Sigmoid colon (tissue), 7 donors: ENCODE results near the gene DNAJB14. TPM values are rescaled to one million over a fixed set of nuclear protein-coding genes. Genes with fewer than 3 reads are reported as not detected.

ENCODE experiments used
- DNase-seq: peaks from one replicate; pipeline ENCODE4 v3.0.0-alpha.2; 2019
- H3K27ac ChIP-seq, 4 donors: fragments of 200-600 bp; sonication (generic); one replicate each; pipeline ENCODE4 v1.5.1; 2016 to 2019; ENCODE audit warnings: mild to moderate bottlenecking in 1 of 4
- H3K27me3 ChIP-seq, 3 donors: fragments of 200-600 bp; sonication (generic); one replicate each; pipeline ENCODE4 v1.5.1; 2019; ENCODE audit warnings: mild to moderate bottlenecking in 1 of 3
- H3K36me3 ChIP-seq, 4 donors: fragments of 200-600 bp; sonication (generic); one replicate each; pipeline ENCODE4 v1.5.1; 2016 to 2019
- H3K4me1 ChIP-seq, 4 donors: fragments of 200-600 bp; sonication (generic); one replicate each; pipeline ENCODE4 v1.5.1; 2017 to 2019
- H3K4me3 ChIP-seq, 4 donors: fragments of 200-600 bp; sonication (generic); one replicate each; pipeline ENCODE4 v1.5.1; 2017 to 2019; ENCODE audit warnings: mild to moderate bottlenecking in 2 of 4, moderate library complexity in 1 of 4
- H3K9me3 ChIP-seq, 4 donors: fragments of 200-600 bp in 3 of 4; sonication (generic) in 3 of 4; one replicate each; pipeline versions ENCODE4 v1.5.1 to v1.6.1; 2013 to 2019
- EP300 ChIP-seq, 4 donors: sonication (generic); formaldehyde crosslinking; IDR thresholded peaks; one replicate each; pipeline ENCODE4 v1.6.1; 2017; ENCODE audit warnings: antibody characterized with exemption in 4 of 4
- POLR2A ChIP-seq, 2 donors: fragments of 450-650 bp; IDR thresholded peaks; one replicate each; pipeline ENCODE4 v1.6.1; 2016; ENCODE audit warnings: antibody characterized with exemption in 2 of 2, mild to moderate bottlenecking in 2 of 2, moderate library complexity in 2 of 2
- POLR2AphosphoS5 ChIP-seq, 4 donors: sonication (generic); formaldehyde crosslinking; IDR thresholded peaks; one replicate each; pipeline ENCODE4 v1.6.1; 2017; ENCODE audit warnings: antibody characterized with exemption in 4 of 4
- WGBS, 2 donors: extraction: QIAGEN DNeasy Blood & Tissue Kit; methylation state at CpG; one replicate each; pipeline ENCODE4 v1.1.7; 2013; 5-methylcytosine and 5-hydroxymethylcytosine counted together
- intact Hi-C: fragments of 100-400 bp; cut with DNase I; formaldehyde crosslinking; loops from one replicate; pipeline ENCODE4 v1.15.1; 2023
- polyA plus RNA-seq, 3 donors: library from polyadenylated mRNA; stranded (reverse); fragments of 200-250 nt; gene quantifications; one replicate each; pipeline ENCODE4 v1.2.3, GENCODE V29; 2013
- total RNA-seq, 4 donors: library from RNA; depleted of rRNA; stranded (reverse); fragments of >200 nt; gene quantifications; one replicate each; pipeline ENCODE4 v1.1.0, GENCODE V29; 2016
- TF ChIP-seq, protein P1 (sequence below), 4 experiments: fragments of 450-650 bp in 3 of 4; fragments of 200-600 bp in 1 of 4; IDR thresholded peaks; one replicate each; pipeline ENCODE4 v1.5.1; 2016 to 2019; ENCODE audit warnings: antibody characterized with exemption in 4 of 4, mild to moderate bottlenecking in 3 of 4, moderate library complexity in 2 of 4
- donor health status: healthy with polysubstance abuse.
- donor health status: Bipolar disorder and iron deficiency.
- donor health status: healthy.

DNAJB14 gene
- total and polyA plus RNA-seq, 7 donors, result 9.0 to 53.9 (median 31.4) TPM

DNA sequence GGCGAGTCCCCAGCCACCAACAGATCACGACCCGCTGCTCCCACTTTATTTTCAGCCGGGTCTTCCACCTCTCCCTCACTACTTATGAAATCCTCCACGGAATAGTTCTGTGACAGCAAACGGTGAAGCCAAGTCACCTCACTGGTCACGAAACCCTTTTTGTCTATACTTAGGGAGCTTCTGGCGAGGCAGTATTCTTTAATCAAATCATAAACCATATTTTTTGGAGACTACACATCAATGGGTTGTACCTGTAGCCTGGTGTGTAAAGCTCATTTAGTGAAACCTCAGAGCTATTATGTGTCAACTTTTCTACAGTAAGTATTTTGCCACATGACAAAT is 4.5 kb upstream of the DNAJB14 start:
- no peaks in the 10 kb centered on the region for H3K9me3 ChIP-seq
- no peaks in the 10 kb centered on the region for H3K27me3 ChIP-seq
- no peak for DNase-seq
- peak overlapping the region; percentile 92 to 97 (median 96) for H3K27ac ChIP-seq
- no peak for TF ChIP-seq POLR2AphosphoS5 (IDR thresholded peaks at IDR 0.05)
- no peak for TF ChIP-seq POLR2A (IDR thresholded peaks at IDR 0.05)
- TF ChIP-seq, protein P1, sequence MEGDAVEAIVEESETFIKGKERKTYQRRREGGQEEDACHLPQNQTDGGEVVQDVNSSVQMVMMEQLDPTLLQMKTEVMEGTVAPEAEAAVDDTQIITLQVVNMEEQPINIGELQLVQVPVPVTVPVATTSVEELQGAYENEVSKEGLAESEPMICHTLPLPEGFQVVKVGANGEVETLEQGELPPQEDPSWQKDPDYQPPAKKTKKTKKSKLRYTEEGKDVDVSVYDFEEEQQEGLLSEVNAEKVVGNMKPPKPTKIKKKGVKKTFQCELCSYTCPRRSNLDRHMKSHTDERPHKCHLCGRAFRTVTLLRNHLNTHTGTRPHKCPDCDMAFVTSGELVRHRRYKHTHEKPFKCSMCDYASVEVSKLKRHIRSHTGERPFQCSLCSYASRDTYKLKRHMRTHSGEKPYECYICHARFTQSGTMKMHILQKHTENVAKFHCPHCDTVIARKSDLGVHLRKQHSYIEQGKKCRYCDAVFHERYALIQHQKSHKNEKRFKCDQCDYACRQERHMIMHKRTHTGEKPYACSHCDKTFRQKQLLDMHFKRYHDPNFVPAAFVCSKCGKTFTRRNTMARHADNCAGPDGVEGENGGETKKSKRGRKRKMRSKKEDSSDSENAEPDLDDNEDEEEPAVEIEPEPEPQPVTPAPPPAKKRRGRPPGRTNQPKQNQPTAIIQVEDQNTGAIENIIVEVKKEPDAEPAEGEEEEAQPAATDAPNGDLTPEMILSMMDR (IDR thresholded peaks at IDR 0.05), result no peak
- TF ChIP-seq EP300 (IDR thresholded peaks at IDR 0.05), result no peak
- intact Hi-C loops, result loop anchor here (5.0 to 10.0 kb wide), 3 partner anchors 954 to 1689 kb away; partner anchors contain the start of genes METAP1, PPP3CA and RAP1GDS1
- peaks cover 0 to 30% (median 24%) of the 10 kb centered on the region in 4 donors for H3K4me1 ChIP-seq
- 0% methylated on average over 8 of the region's 8 CpGs for WGBS, 2 donors
- no peaks in the 10 kb centered on the region for H3K36me3 ChIP-seq
- peak overlapping the region; percentile 63 to 76 (median 71) for H3K4me3 ChIP-seq

DNA sequence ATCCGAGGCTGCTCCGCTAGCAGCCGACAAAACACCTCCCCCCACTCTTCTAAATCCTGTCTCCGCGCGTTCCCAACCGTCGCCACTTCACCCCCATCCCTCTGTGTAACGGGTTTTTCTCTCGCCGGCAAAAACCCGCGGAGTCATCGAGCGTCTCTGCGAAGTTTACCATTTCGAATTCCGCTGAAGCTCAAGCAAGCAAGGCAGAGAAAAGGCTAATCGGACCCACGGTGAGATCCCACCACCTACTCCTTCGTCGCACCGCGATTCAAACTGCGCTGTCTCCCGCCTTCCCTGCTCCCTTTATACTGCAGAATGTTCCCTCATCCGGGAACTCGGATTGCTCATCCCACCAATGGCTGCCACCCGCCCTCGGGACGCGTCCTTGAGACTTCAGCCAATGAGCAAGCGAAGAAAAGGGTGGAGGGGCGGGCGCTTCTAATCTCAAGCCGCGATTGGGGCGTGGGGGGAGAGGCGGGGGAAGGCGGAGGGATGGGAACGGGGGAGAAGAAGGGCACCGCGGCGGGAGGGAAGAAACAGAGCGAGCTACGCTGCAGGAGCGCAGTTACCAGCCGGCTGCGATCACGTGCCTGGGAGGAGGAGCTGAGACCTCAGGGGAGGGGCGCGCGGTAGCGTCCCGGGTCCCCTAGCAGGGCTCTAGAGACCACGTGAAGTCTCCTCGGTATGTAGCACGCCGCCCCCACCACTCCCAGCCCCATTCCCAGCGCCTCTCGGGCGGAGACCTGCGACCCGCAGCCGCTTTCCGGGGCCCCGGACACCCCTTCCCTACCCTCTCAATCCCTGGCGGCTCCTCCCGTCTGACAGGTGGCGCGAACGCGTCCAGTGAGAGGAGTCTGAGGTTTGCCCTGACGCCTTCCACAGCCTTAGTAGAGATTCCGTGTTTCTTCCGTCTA is 3.8 kb upstream of the DNAJB14 start, which contains the start of gene H2AZ1:
Gene H2AZ1 (minus strand): TSS at position 277 of the 914 bp plus-strand sequence. CDS start 105 bp downstream, at position 172.
- intact Hi-C loops, result loop anchor here (1.0 to 10.0 kb wide), 5 partner anchors 225 to 1688 kb away; partner anchors contain the start of genes METAP1, PPP3CA and RAP1GDS1

DNA sequence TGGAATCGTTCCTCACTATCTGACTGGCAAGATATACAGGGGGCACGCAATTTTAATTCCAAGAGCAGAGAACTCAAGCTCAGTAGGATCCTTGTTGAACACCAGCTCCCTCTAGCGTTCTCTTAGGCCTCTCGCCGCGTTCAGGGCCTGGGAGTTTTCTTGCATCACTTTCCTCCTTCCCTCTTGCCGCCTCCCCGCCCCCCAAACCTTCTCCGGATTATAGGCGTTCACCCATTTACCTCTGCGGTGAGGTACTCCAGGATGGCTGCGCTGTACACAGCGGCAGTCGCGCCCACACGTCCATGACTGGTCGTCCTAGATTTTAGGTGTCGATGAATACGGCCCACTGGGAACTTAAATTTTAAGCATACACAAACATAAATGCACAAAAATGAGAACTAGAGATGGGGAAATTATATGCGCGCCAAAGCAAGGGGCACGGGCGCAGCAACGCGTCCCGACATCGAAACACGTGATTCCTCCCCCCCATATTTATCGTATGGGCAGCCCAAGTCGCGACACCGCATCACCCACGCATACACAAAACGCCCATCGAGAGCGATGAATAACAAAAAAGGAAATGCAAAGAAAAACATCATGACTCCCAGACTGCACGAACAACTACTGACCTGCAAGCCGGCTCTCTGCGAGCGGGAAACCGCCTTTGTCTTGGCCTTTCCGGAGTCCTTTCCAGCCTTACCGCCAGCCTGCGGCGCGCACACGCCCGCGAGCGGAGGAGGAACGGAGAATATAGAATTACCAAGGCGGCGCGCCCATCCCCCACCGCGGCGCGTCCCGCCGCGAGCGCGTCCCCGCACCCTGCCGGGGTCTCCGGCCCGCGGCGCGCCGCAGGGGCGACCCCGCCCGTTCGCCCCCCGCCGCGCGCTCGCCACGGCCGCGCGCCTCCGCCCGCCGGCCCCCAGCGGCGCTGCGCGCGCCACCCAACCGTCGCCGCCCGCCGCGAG is 2.9 kb upstream of the DNAJB14 start:
- intact Hi-C loops, result loop anchor here (1.0 to 10.0 kb wide), 2 partner anchors 225 to 386 kb away; no protein-coding TSS in a partner anchor
- WGBS, 2 donors, result 0 to 1% methylated on average over 98 of the region's 98 CpGs
- Histone ChIP-seq H3K27me3 (no peaks in the 10 kb centered on the region), H3K36me3 (no peaks in the 10 kb centered on the region), H3K27ac (peak overlapping the region; percentile 92 to 97 (median 96)), H3K4me3 (peak overlapping the region; percentile 63 to 76 (median 71)), H3K4me1 (peaks cover 0 to 43% (median 37%) of the 10 kb centered on the region in 4 donors), H3K9me3 (no peaks in the 10 kb centered on the region)
- peak; percentile 95 for DNase-seq
- peak in 1 of 2 donors; percentile 10 for TF ChIP-seq POLR2A (IDR thresholded peaks at IDR 0.05)
- TF ChIP-seq, protein P1 (IDR thresholded peaks at IDR 0.05), result peak; percentile 83 to 92 (median 83)
- no peak for TF ChIP-seq EP300 (IDR thresholded peaks at IDR 0.05)
- peak; percentile 25 to 53 (median 46) for TF ChIP-seq POLR2AphosphoS5 (IDR thresholded peaks at IDR 0.05)

More for the DNA sequence above, 3.8 kb upstream of the DNAJB14 start, which contains the start of gene H2AZ1:
- 0 to 1% methylated on average over 76 of the region's 76 CpGs for WGBS, 2 donors
- DNase-seq, result peak; percentile 100
- H3K9me3 ChIP-seq, result no peaks in the 10 kb centered on the region
- TF ChIP-seq POLR2AphosphoS5 (IDR thresholded peaks at IDR 0.05) (peak; percentile 97 to 99 (median 99)), POLR2A (IDR thresholded peaks at IDR 0.05) (peak; percentile 97 to 98), EP300 (IDR thresholded peaks at IDR 0.05) (no peak)
- TF ChIP-seq, protein P1 (IDR thresholded peaks at IDR 0.05), result no peak
- H3K4me1 ChIP-seq, result peaks cover 0 to 34% (median 28%) of the 10 kb centered on the region in 4 donors
- H3K36me3 ChIP-seq, result no peaks in the 10 kb centered on the region
- peak within 1 kb of the TSS; percentile 63 to 76 (median 71) for H3K4me3 ChIP-seq
- no peaks in the 10 kb centered on the region for H3K27me3 ChIP-seq
- peak within 1 kb of the TSS; percentile 92 to 97 (median 96) for H3K27ac ChIP-seq

GRCh38 chr4:99947608-99948007 is 1.2 kb upstream of the DNAJB14 start:
- no peak for DNase-seq
- TF ChIP-seq EP300 (IDR thresholded peaks at IDR 0.05) (no peak), POLR2AphosphoS5 (IDR thresholded peaks at IDR 0.05) (no peak), POLR2A (IDR thresholded peaks at IDR 0.05) (no peak)
- TF ChIP-seq, protein P1 (IDR thresholded peaks at IDR 0.05), result no peak
- WGBS, 2 donors, result 80 to 81% methylated on average over 4 of the region's 4 CpGs
- Histone ChIP-seq H3K27me3 (no peaks in the 10 kb centered on the region), H3K27ac (peak overlapping the region; percentile 92 to 99 (median 96)), H3K36me3 (no peaks in the 10 kb centered on the region), H3K9me3 (no peaks in the 10 kb centered on the region), H3K4me1 (peaks cover 0 to 61% (median 53%) of the 10 kb centered on the region in 4 donors), H3K4me3 (no peak overlapping the region)
- intact Hi-C loops, result loop anchor here (2.0 to 10.0 kb wide), 3 partner anchors 53 to 859 kb away; partner anchors contain the start of genes ADH5 and LAMTOR3
